HUES64 (cell line): ENCODE results near the gene MFAP5.
"Not testable (repeated sequence)": the region's sequence is repeated elsewhere in the genome, so short reads cannot be mapped to it uniquely, and the experiment has no call there.

Source experiments
- H3K27ac ChIP-seq: 2 replicates; pipeline ENCODE4 v1.7.0; 2013; ENCODE audit warnings: low read depth, low read length, inconsistent platforms
- H3K27me3 ChIP-seq: 2 replicates; pipeline ENCODE4 v1.6.1; 2013; ENCODE audit warnings: mild to moderate bottlenecking, low read length; ENCODE audit not compliant: insufficient read depth
- H3K36me3 ChIP-seq: 2 replicates; pipeline ENCODE4 v1.6.1; 2013; ENCODE audit warnings: mild to moderate bottlenecking, low read length; ENCODE audit not compliant: insufficient read depth
- H3K4me1 ChIP-seq: 2 replicates; pipeline ENCODE4 v1.6.1; 2013; ENCODE audit warnings: mild to moderate bottlenecking, low read length, moderate library complexity; ENCODE audit not compliant: insufficient read depth
- H3K4me3 ChIP-seq: 2 replicates; pipeline ENCODE4 v1.5.1; 2013; ENCODE audit warnings: mild to moderate bottlenecking, low read length, moderate library complexity
- H3K9ac ChIP-seq: 2 replicates; pipeline ENCODE4 v1.6.1; 2013; ENCODE audit warnings: mild to moderate bottlenecking, low read depth, low read length
- H3K9me3 ChIP-seq: 2 replicates; pipeline ENCODE4 v1.6.1; 2013; ENCODE audit warnings: low read depth, low read length; ENCODE audit not compliant: insufficient read depth
- WGBS: fragments of 150-250, 120-280 bp; methylation state at CpG from one replicate; pipeline ENCODE4 v1.1.7; 2013; ENCODE audit warnings: missing lambda C conversion rate; 5-methylcytosine and 5-hydroxymethylcytosine counted together

Gene MFAP5

DNA sequence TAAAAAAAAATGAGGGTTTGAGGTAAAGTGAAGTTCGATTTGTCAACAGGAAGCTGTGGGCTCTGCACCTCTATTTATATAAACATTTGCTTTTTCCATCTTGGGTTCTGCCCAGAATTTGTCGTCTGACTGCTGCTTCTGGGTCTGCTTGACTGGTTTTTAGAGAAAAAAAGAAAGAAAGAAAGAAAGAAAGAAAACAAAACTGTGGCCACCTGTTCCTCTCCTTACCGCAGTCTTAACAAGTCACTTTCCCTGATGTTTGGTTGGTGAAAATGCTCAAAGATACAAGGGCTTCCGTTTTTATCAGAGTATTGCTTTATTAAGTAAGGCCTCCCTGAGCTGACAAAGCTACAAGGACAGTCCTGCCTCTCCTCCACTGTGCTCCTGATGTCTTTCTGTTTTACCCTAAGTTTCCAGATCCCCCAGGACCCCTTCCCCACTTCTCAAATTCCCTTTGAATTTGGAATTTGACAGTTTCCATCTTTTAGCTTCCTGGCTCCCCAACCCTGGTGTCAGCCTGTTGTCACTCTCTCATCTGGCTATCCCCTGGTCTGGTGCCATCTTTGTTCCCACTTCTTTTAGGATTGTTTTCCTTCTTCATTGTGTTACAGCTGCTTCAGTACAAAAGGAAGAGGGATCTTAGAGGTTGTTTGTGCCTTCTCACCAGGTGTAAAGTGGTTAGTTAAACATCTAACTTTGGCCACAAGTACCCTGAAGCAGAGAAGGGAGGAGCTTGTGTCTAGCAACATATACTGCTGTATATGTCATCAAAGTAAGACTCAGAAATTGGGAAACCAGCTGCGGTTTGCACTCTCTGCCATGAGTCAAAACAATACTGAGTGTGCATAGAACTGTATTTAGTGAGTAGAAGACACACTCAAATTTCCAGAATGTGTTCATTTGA, 18.0 kb downstream of the MFAP5 start:
- WGBS = 82% methylated on average over 5 of the region's 5 CpGs
- Histone ChIP-seq H3K9me3 (no peaks in the 10 kb centered on the region), H3K9ac (no peak overlapping the region), H3K4me3 (no peak overlapping the region), H3K27ac (no peak overlapping the region), H3K36me3 (no peaks in the 10 kb centered on the region), H3K4me1 (peaks cover 11% of the 10 kb centered on the region; the same call in 1 of the 2 replicates), H3K27me3 (no peaks in the 10 kb centered on the region)

- H3K27me3 ChIP-seq = no peaks in the 10 kb centered on the region
- no peak overlapping the region for H3K4me3 ChIP-seq
- no peaks in the 10 kb centered on the region for H3K36me3 ChIP-seq
- H3K4me1 ChIP-seq = peaks cover 15% of the 10 kb centered on the region; the same call in 1 of the 2 replicates
- H3K27ac ChIP-seq = no peak overlapping the region
- no peaks in the 10 kb centered on the region for H3K9me3 ChIP-seq
- 100% methylated on average over 1 of the region's 1 CpG for WGBS
- no peak overlapping the region for H3K9ac ChIP-seq
Observed at GRCh38 chr12:8642775-8643174, 19.9 kb downstream of the MFAP5 start.

DNA sequence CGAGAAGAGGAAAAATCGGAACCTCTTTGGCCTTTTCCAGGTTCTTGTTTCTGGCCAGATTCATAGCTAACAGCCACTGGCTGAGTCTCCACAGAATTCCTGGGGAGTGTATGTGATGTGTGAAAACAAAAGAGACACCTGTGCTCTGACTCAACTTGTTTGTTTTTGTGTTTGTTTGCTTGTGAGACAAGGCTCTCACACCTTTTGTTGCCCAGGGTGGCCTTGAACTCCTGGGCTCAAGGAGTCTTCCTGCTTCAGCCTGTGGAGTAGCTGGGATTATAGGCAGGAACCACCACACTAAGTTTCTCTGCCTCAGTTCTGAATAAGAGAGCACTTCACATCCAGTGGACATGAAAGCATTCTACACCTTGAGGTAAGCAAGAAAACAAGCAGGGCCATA, 22.7 kb downstream of the MFAP5 start:
- peak overlapping the region; percentile 68; the same call in 1 of the 2 replicates for H3K27ac ChIP-seq
- no peaks in the 10 kb centered on the region for H3K36me3 ChIP-seq
- no peak overlapping the region for H3K4me3 ChIP-seq
- no peaks in the 10 kb centered on the region for H3K9me3 ChIP-seq
- no peak overlapping the region for H3K9ac ChIP-seq
- 90% methylated on average over 2 of the region's 2 CpGs for WGBS
- peaks cover 33% of the 10 kb centered on the region for H3K4me1 ChIP-seq
- H3K27me3 ChIP-seq = no peaks in the 10 kb centered on the region

DNA sequence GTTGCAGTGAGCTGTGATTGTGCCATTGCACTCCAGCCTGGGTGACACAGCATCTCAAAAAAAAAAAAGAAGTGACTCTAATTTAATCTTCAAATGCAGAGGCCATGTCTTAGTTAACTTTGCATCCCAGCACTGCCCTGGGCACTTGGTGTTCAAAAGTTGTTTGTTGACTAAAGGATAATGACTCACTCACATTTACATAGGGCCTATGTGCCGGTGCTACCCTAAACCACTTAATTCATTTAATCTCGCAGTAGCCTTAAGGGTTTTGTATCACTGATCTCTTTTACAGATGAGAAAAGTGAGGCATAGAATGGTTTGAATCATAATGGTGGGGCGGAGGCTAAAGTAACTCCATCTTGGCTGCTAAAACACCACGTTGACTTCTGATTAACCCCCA, 23.7 kb downstream of the MFAP5 start:
- H3K9me3 ChIP-seq = no peaks in the 10 kb centered on the region
- H3K36me3 ChIP-seq = no peaks in the 10 kb centered on the region
- no peaks in the 10 kb centered on the region for H3K27me3 ChIP-seq
- no peak overlapping the region for H3K4me3 ChIP-seq
- no peak overlapping the region for H3K9ac ChIP-seq
- H3K4me1 ChIP-seq = peaks cover 32% of the 10 kb centered on the region
- WGBS = 70% methylated on average over 4 of the region's 4 CpGs
- no peak overlapping the region; the same call in 1 of the 2 replicates for H3K27ac ChIP-seq

GRCh38 chr12:8637666-8638065, 25.0 kb downstream of the MFAP5 start:
- Histone ChIP-seq H3K4me3 (no peak overlapping the region), H3K36me3 (no peaks in the 10 kb centered on the region), H3K9me3 (no peaks in the 10 kb centered on the region), H3K27ac (no peak overlapping the region), H3K27me3 (no peaks in the 10 kb centered on the region), H3K9ac (no peak overlapping the region), H3K4me1 (peaks cover 32% of the 10 kb centered on the region)
- 91% methylated on average over 4 of the region's 4 CpGs for WGBS

GRCh38 chr12:8637244-8637643, 25.4 kb downstream of the MFAP5 start:
- Histone ChIP-seq H3K9me3 (no peaks in the 10 kb centered on the region), H3K36me3 (no peaks in the 10 kb centered on the region), H3K9ac (no peak overlapping the region), H3K4me1 (peaks cover 32% of the 10 kb centered on the region), H3K27ac (no peak overlapping the region), H3K4me3 (no peak overlapping the region), H3K27me3 (no peaks in the 10 kb centered on the region)
- 91% methylated on average over 7 of the region's 7 CpGs for WGBS

GRCh38 chr12:8636581-8636980, 26.0 kb downstream of the MFAP5 start:
- peaks cover 32% of the 10 kb centered on the region for H3K4me1 ChIP-seq
- H3K9me3 ChIP-seq = no peaks in the 10 kb centered on the region
- H3K27ac ChIP-seq = peak overlapping the region; percentile 90
- 57% methylated on average over 5 of the region's 5 CpGs for WGBS
- no peaks in the 10 kb centered on the region for H3K36me3 ChIP-seq
- no peak overlapping the region for H3K4me3 ChIP-seq
- H3K27me3 ChIP-seq = no peaks in the 10 kb centered on the region
- peak overlapping the region; percentile 69 for H3K9ac ChIP-seq

DNA sequence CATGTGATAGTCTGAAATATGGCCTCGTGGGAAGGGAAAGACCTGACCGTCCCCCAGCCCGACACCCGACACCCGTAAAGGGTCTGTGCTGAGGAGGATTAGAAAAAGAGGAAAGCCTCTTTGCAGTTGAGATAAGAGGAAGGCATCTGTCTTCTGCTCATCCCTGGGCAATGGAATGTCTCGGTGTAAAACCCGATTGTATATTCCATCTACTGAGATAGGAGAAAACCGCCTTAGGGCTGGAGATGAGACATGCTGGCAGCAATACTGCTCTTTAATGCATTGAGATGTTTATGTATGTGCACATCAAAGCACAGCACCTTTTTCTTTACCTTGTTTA, 26.6 kb downstream of the MFAP5 start:
- Histone ChIP-seq H3K27ac (peak overlapping the region; percentile 64; the same call in 1 of the 2 replicates), H3K9ac (0 out of 2 replicates have a peak overlapping the region, but pooled peaks have one; percentile 69), H3K4me1 (peaks cover 32% of the 10 kb centered on the region)
- H3K9me3 ChIP-seq, H3K4me3 ChIP-seq, H3K27me3 ChIP-seq, H3K36me3 ChIP-seq: not testable (repeated sequence)
- 11% methylated on average over 8 of the region's 8 CpGs for WGBS

- not testable (repeated sequence) for H3K9ac ChIP-seq, H3K4me3 ChIP-seq, H3K9me3 ChIP-seq, H3K36me3 ChIP-seq, H3K27me3 ChIP-seq
- H3K4me1 ChIP-seq = peaks cover 32% of the 10 kb centered on the region
- H3K27ac ChIP-seq = peak overlapping the region; percentile 64
- 38% methylated on average over 7 of the region's 9 CpGs for WGBS
Observed at GRCh38 chr12:8635342-8636006, 27.2 kb downstream of the MFAP5 start.

DNA sequence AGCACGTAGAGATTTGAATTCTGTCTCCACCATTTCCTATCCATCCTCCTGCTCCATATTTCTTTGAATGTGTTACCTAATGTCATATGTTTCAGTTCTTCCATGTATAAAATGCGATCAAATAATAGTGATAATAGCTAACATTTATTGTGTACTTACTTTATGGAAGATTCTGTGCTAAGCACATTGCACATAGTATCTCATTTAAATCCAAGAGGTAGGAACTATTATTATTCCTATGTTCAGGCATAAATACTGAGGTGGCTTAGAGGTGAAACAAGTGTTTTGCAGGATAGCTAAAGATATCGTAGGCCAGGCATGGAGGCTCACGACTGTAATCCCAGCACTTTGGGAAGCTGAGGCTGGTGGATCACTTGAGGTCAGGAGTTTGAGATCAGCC, 32.5 kb downstream of the MFAP5 start:
- no peak overlapping the region for H3K9ac ChIP-seq
- WGBS = 95% methylated on average over 2 of the region's 4 CpGs
- no peaks in the 10 kb centered on the region for H3K36me3 ChIP-seq
- H3K9me3 ChIP-seq = no peaks in the 10 kb centered on the region
- no peak overlapping the region for H3K4me3 ChIP-seq
- peaks cover 5% of the 10 kb centered on the region for H3K4me1 ChIP-seq
- H3K27me3 ChIP-seq = no peaks in the 10 kb centered on the region
- H3K27ac ChIP-seq = no peak overlapping the region

DNA sequence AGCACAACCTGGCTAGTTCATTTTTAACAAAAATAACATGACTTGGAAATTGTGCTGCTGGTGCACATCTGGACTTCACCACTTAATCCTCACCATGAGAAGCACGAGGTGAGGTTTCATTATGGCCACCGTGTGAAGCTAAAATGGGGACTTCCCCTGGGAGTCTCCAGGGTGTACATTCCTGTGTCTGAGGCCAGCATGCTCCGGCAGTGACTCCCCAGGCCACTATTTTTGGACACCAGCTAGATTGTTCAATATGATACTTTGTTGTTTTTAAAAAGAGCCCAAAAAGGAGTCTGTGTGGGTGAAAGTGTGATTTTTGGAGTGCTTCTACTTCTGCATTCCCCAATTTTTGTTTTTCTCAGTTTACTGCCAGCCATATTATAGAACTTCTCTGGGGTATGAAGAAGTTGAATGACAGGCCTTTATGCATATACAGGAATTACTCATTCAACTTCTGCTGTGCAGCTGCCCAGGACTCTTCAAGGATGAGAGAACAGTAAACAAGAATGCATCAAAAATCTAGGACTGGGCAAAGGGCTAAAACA, 33.1 kb downstream of the MFAP5 start:
- no peaks in the 10 kb centered on the region for H3K4me1 ChIP-seq
- WGBS = 87% methylated on average over 3 of the region's 3 CpGs
- H3K27ac ChIP-seq = no peak overlapping the region
- H3K4me3 ChIP-seq = no peak overlapping the region
- H3K9ac ChIP-seq = no peak overlapping the region
- no peaks in the 10 kb centered on the region for H3K9me3 ChIP-seq
- no peaks in the 10 kb centered on the region for H3K27me3 ChIP-seq
- H3K36me3 ChIP-seq = no peaks in the 10 kb centered on the region
